ENCODE results near the gene AOC2.

DNA sequence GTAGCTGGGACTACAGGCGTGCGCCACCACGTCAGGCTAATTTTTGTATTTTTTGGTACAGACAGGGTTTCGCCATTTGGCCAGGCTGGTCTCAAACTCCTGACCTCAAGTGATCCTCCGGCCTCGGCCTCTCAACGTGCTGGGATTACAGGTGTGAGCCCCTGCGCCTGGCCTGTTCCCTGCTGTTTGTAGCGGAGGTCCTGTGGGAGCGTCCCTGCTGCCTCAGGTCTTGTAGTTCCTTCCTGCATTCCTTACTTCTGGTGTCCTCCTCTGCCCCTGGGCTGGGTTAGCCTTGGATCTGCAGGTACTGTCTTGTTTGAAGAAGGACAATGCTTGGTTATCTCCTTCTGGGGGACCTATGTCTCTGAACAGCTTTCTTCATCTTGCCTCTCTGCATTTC, 32.7 kb downstream of the AOC2 start:
- TF ChIP-seq EZH2 (IDR thresholded peaks at IDR 0.05) (no peak), POLR2AphosphoS5 (IDR thresholded peaks at IDR 0.05; ENCODE audit: borderline replicate concordance, low read depth, low read length) (no peak)

All from SK-N-MC (cell line).